ENCODE measurements around the gene DARS1. TPM values are rescaled to one million over a fixed set of nuclear protein-coding genes. Genes with fewer than 3 reads are reported as not detected.

DARS1 gene
- total and polyA plus RNA-seq, 2 of the 13 experiments (the other 11 are each of a cell fraction or from before 2014, with no cell fraction given): 149 to 230 TPM

- TF ChIP-seq TAF15 (IDR thresholded peaks at IDR 0.05; ENCODE audit: low read depth, low read length, poor library complexity, severe bottlenecking): no peak
- TF ChIP-seq SKIL (CRISPR knock-in tag; IDR thresholded peaks at IDR 0.05; ENCODE audit: borderline replicate concordance): peak; percentile 33; the same call in 1 of the 2 replicates
- TF ChIP-seq ISL2 (CRISPR knock-in tag; IDR thresholded peaks at IDR 0.05): 0 out of 2 replicates have a peak, but pooled peaks have one; percentile 50
- peak; percentile 88; the same call in 1 of the 2 replicates for TF ChIP-seq ZNF841 (CRISPR knock-in tag; IDR thresholded peaks at IDR 0.05; ENCODE audit: borderline replicate concordance)
- TF ChIP-seq TFAP4 (IDR thresholded peaks at IDR 0.05; ENCODE audit: borderline replicate concordance, low read depth): peak; percentile 9; the same call in 1 of the 2 replicates
- TF ChIP-seq KLF11 (CRISPR knock-in tag; IDR thresholded peaks at IDR 0.05): peak; percentile 94; the same call in 1 of the 2 replicates
- no peak for TF ChIP-seq NFKBIZ (CRISPR knock-in tag; IDR thresholded peaks at IDR 0.05)
- TF ChIP-seq ZNF33B (CRISPR knock-in tag; IDR thresholded peaks at IDR 0.05): peak; percentile 59; the same call in 1 of the 2 replicates
- TF ChIP-seq SUZ12 (IDR thresholded peaks at IDR 0.05; ENCODE audit: low read depth, low read length): no peak
- peak; percentile 78; the same call in 1 of the 2 replicates for TF ChIP-seq ZNF557 (CRISPR knock-in tag; IDR thresholded peaks at IDR 0.05)
- TF ChIP-seq CC2D1A (CRISPR knock-in tag; IDR thresholded peaks at IDR 0.05): peak; percentile 92; the same call in 1 of the 2 replicates
- TF ChIP-seq CREM (IDR thresholded peaks at IDR 0.05): peak; percentile 48
- no peak for TF ChIP-seq CREM (CRISPR knock-in tag; IDR thresholded peaks at IDR 0.05)
- TF ChIP-seq ZNF552 (CRISPR knock-in tag; IDR thresholded peaks at IDR 0.05; ENCODE audit: borderline replicate concordance): peak; percentile 66
- TF ChIP-seq NFYC (CRISPR knock-in tag; IDR thresholded peaks at IDR 0.05): peak; percentile 88
- peak; percentile 86 for TF ChIP-seq ZNF430 (CRISPR knock-in tag; IDR thresholded peaks at IDR 0.05)
- peak; percentile 26; the same call in 1 of the 2 replicates for TF ChIP-seq SPEN (CRISPR knock-in tag; IDR thresholded peaks at IDR 0.05; ENCODE audit: low read depth)
- no peak for TF ChIP-seq RAD21 (CRISPR knock-in tag; IDR thresholded peaks at IDR 0.05)
- TF ChIP-seq ZFP62 (CRISPR knock-in tag; IDR thresholded peaks at IDR 0.05): no peak
- peak; percentile 62 for TF ChIP-seq CREB1 (IDR thresholded peaks at IDR 0.05)
- peak; percentile 33; the same call in 1 of the 2 replicates for TF ChIP-seq CREB1 (CRISPR knock-in tag; IDR thresholded peaks at IDR 0.05)
- TF ChIP-seq PRDM10 (CRISPR knock-in tag; IDR thresholded peaks at IDR 0.05; ENCODE audit: low read depth): no peak
- TF ChIP-seq RBFOX2 (IDR thresholded peaks at IDR 0.05; ENCODE audit: low read depth, low read length): peak; percentile 74
- TF ChIP-seq ZNF337 (CRISPR knock-in tag; IDR thresholded peaks at IDR 0.05; ENCODE audit: borderline replicate concordance, low read depth): no peak
- TF ChIP-seq ZNF766 (CRISPR knock-in tag; IDR thresholded peaks at IDR 0.05; ENCODE audit: borderline replicate concordance): peak; percentile 51; the same call in 1 of the 2 replicates
Measured at GRCh38 chr2:135876066-135876711, 109.2 kb downstream of the DARS1 start, which contains the start of gene MCM6 (continued).
